ENCODE data around the gene S100A11.

S100A11 gene

DNA sequence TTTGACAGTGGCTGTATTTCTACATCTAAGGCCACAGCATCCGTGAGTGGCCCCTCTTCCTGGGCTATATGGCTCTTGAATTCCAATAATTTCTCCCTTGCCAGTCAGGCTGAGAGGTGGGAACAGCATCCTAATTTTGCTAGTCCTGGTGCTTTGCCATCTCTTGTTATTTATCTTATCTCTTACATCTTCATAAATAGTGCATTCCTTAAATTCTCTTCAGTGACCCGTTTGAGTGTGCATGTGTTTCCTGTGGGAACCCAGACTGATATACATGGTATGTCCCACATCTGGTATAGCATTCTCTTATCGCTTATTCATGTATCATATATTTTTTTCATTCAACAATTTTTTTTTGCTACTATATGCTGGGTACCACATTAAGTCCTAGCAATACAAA is 9.9 kb downstream of the S100A11 start:
- Mint-ChIP-seq H3K4me3 (no peak overlapping the region), H3K9me3 (ENCODE audit: low read depth) (no peaks in the 10 kb centered on the region), H3K27me3 (no peaks in the 10 kb centered on the region), H3K27ac (no peak overlapping the region), H3K4me1 (ENCODE audit: low read depth) (peaks cover 15% of the 10 kb centered on the region), H3K36me3 (peaks cover 5% of the 10 kb centered on the region)

DNA sequence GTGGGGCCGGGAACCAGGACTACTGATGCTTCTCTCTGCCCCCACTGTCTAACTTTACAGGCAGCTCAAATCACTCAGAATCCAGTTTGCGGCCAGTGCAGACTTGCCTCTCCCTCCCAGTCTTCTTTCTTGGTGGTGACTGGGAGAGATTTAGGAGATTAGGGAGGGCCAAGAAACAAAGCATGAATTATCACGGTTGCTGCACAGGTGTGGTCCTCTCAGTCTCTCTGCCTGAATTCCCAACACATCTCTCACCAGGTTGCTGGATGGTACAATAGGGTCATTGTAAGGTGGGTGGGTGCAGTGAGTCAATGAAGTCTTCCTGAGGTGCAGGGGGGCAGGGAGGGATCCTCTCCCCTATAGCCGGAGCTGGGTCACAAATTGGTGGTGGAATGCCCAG is 12.6 kb downstream of the S100A11 start:
- no peaks in the 10 kb centered on the region for H3K36me3 Mint-ChIP-seq

DNA sequence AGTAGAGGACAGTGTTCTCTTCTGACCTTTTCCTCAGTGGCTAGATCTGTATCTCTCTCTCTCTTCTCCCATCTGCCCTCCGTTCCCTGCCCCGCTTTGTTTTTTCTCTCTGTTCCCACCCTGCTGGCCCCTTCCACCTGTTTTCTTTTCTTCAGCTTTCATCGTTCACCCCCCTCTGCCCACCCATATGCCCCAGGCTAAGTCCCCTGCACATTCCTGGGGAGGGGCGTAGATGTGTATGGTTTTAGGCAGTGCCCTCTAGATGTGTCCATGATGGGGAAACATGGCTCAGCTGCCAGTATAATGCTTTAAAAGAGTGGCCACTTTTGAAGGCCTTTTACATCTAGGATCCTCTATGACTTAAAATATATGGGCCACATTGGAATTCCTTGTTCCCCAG is 13.6 kb downstream of the S100A11 start:
- Mint-ChIP-seq H3K9me3 (ENCODE audit: low read depth) (no peaks in the 10 kb centered on the region), H3K4me1 (ENCODE audit: low read depth) (no peaks in the 10 kb centered on the region), H3K4me3 (no peak overlapping the region), H3K36me3 (no peaks in the 10 kb centered on the region), H3K27me3 (no peaks in the 10 kb centered on the region), H3K27ac (no peak overlapping the region)

More for the DNA sequence above, 12.6 kb downstream of the S100A11 start:
- H3K4me3 Mint-ChIP-seq, result no peak overlapping the region
- no peaks in the 10 kb centered on the region for H3K9me3 Mint-ChIP-seq (ENCODE audit: low read depth)
- H3K4me1 Mint-ChIP-seq (ENCODE audit: low read depth), result peaks cover 7% of the 10 kb centered on the region
- no peaks in the 10 kb centered on the region for H3K27me3 Mint-ChIP-seq
- H3K27ac Mint-ChIP-seq, result no peak overlapping the region

- no peaks in the 10 kb centered on the region for H3K27me3 Mint-ChIP-seq
- H3K9me3 Mint-ChIP-seq (ENCODE audit: low read depth), result no peaks in the 10 kb centered on the region
- H3K4me3 Mint-ChIP-seq, result no peak overlapping the region
- no peak overlapping the region for H3K27ac Mint-ChIP-seq
- no peaks in the 10 kb centered on the region for H3K36me3 Mint-ChIP-seq
- H3K4me1 Mint-ChIP-seq (ENCODE audit: low read depth), result no peaks in the 10 kb centered on the region
Observed at GRCh38 chr1:152022474-152022873, 14.3 kb downstream of the S100A11 start.

DNA sequence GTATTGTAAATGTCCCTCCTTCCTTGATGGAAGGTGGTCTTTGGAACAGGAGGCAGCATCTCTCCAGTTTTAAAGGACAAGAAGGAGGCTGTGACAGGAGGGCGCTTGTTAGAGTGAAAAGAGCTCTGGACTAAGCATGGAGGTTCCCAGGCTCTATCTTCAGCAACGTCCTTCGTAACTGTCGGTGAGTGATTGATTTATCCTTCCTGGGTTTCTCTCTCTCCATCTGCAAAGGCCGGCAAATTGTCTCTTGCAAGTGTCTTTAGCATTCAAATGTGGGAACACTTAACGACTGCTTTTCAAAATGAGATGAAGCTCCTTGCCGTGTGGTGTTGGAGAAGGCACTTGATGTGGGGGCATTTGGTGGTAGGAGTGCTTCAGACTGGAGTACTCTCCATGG is 15.2 kb downstream of the S100A11 start:
- no peaks in the 10 kb centered on the region for H3K4me1 Mint-ChIP-seq (ENCODE audit: low read depth)
- H3K36me3 Mint-ChIP-seq, result no peaks in the 10 kb centered on the region
- H3K27me3 Mint-ChIP-seq, result no peaks in the 10 kb centered on the region
- H3K27ac Mint-ChIP-seq, result no peak overlapping the region
- H3K9me3 Mint-ChIP-seq (ENCODE audit: low read depth), result no peaks in the 10 kb centered on the region
- H3K4me3 Mint-ChIP-seq, result no peak overlapping the region

GRCh38 chr1:152020849-152021248 is 16.0 kb downstream of the S100A11 start:
- H3K27me3 Mint-ChIP-seq, result peaks cover under 1% of the 10 kb centered on the region
- no peak overlapping the region for H3K27ac Mint-ChIP-seq
- no peaks in the 10 kb centered on the region for H3K36me3 Mint-ChIP-seq

DNA sequence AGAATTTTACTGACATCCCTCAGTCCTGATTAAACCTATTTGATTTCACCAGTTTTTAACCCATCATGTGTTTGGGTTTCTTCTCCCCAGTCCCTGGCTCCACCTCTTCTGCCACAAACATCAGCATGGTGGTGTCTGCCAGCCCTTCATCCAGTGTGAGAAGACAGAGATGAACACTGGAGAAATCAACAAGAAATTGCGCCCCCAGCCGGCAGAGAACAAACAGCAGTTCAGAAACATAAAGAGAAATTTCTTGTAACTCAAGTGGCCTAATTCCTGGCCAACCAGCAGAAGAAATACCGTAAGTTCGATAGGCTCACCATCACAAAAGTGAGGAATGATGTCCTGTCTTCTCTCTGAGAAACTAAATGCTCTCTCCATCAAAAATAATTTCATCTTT is 18.3 kb downstream of the S100A11 start:
- Mint-ChIP-seq H3K9me3 (ENCODE audit: low read depth) (no peaks in the 10 kb centered on the region), H3K4me3 (no peak overlapping the region), H3K27me3 (peaks cover 3% of the 10 kb centered on the region), H3K36me3 (peaks cover 3% of the 10 kb centered on the region), H3K4me1 (ENCODE audit: low read depth) (peaks cover 2% of the 10 kb centered on the region), H3K27ac (no peak overlapping the region)

More at GRCh38 chr1:152020849-152021248, 16.0 kb downstream of the S100A11 start:
- no peak overlapping the region for H3K4me3 Mint-ChIP-seq
- no peaks in the 10 kb centered on the region for H3K4me1 Mint-ChIP-seq (ENCODE audit: low read depth)
- no peaks in the 10 kb centered on the region for H3K9me3 Mint-ChIP-seq (ENCODE audit: low read depth)

DNA sequence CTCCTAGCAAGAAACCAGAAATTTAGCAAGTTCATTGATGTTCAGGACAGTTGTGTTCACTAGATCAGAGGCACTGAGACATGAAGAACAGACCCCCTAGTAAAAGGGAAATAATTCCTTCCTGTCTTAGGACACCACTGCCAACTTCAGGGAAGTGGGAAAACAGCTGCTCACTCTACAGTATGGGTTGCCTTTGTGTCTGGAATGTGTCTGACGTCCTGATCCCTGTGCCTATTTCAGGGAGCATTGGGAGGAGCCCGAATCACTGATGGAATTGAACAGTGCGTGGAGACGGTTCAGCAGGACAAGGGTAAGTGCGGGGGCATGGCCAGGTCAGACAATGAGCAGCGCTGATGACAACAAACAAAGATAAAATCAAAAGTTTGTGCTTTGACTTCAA is 21.0 kb downstream of the S100A11 start:
- peaks cover 3% of the 10 kb centered on the region for H3K36me3 Mint-ChIP-seq
- H3K27ac Mint-ChIP-seq, result no peak overlapping the region

GRCh38 chr1:152014943-152015342 is 21.9 kb downstream of the S100A11 start:
- H3K4me3 Mint-ChIP-seq, result no peak overlapping the region
- H3K9me3 Mint-ChIP-seq (ENCODE audit: low read depth), result no peaks in the 10 kb centered on the region
- no peak overlapping the region for H3K27ac Mint-ChIP-seq
- peaks cover 3% of the 10 kb centered on the region for H3K27me3 Mint-ChIP-seq
- H3K36me3 Mint-ChIP-seq, result peaks cover 3% of the 10 kb centered on the region
- H3K4me1 Mint-ChIP-seq (ENCODE audit: low read depth), result peaks cover 3% of the 10 kb centered on the region

More for the DNA sequence above, 21.0 kb downstream of the S100A11 start:
- peaks cover 3% of the 10 kb centered on the region for H3K4me1 Mint-ChIP-seq (ENCODE audit: low read depth)
- H3K9me3 Mint-ChIP-seq (ENCODE audit: low read depth), result no peaks in the 10 kb centered on the region
- H3K27me3 Mint-ChIP-seq, result peaks cover 3% of the 10 kb centered on the region
- H3K4me3 Mint-ChIP-seq, result no peak overlapping the region

DNA sequence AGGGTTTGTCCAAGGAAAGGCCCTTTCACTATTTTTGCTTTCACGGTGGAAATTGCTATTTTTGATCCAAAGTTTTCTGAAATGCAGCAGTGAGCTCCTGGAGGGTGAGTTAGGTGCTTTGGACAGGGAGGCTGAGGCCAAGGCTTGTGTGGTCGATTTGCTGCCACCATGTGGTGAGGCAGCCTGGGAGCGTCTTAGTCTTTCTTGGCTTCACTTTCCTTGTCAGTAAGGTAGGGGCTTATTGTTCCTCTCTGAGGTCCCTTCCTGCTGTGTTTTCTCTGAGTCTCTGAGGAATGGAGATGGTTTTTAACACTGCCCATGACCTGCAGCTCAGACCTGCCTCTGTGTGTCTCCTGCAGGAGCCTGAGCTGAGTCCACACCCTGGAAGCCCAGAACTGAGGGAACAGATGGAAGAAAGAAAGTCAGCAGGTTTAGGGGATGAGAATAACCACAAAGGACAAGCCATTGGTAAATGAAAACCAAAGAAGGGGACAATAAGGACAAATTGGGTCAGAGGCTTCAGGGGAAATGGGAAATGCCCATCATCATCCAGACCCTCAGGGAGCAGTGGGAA is 23.1 kb downstream of the S100A11 start:
- Mint-ChIP-seq H3K9me3 (ENCODE audit: low read depth) (no peaks in the 10 kb centered on the region), H3K4me3 (no peak overlapping the region), H3K36me3 (peaks cover 3% of the 10 kb centered on the region), H3K27me3 (peaks cover 3% of the 10 kb centered on the region), H3K4me1 (ENCODE audit: low read depth) (peaks cover 3% of the 10 kb centered on the region), H3K27ac (no peak overlapping the region)

DNA sequence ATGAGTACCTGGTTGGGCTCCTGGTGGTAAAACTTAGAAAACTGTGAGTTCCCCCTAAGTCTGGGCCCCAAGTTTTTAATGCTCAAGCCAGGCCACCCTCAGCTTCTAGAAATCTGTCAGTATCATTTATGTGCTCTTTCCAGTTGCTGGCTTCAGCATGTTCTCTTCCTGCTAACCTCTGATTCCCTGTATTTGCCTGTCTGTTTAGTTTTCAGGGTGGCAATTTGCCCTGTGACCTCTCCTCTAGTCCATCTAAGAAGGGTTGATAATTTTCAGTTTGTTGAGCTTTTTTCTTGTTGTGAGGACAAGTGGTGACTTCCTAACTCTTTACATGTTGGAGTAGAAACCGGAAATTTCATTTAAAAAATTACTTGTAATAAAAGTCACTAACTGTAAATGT is 27.1 kb downstream of the S100A11 start:
- no peak overlapping the region for H3K27ac Mint-ChIP-seq
- H3K27me3 Mint-ChIP-seq, result peaks cover 2% of the 10 kb centered on the region
- H3K4me3 Mint-ChIP-seq, result no peak overlapping the region
- peaks cover 3% of the 10 kb centered on the region for H3K36me3 Mint-ChIP-seq
- peaks cover 3% of the 10 kb centered on the region for H3K4me1 Mint-ChIP-seq (ENCODE audit: low read depth)
- H3K9me3 Mint-ChIP-seq (ENCODE audit: low read depth), result no peaks in the 10 kb centered on the region

- peaks cover 2% of the 10 kb centered on the region for H3K4me1 Mint-ChIP-seq (ENCODE audit: low read depth)
- H3K36me3 Mint-ChIP-seq, result no peaks in the 10 kb centered on the region
- peaks cover 2% of the 10 kb centered on the region for H3K27me3 Mint-ChIP-seq
- no peaks in the 10 kb centered on the region for H3K9me3 Mint-ChIP-seq (ENCODE audit: low read depth)
- H3K4me3 Mint-ChIP-seq, result no peak overlapping the region
- no peak overlapping the region for H3K27ac Mint-ChIP-seq
Observed at GRCh38 chr1:152007047-152007446, 29.8 kb downstream of the S100A11 start.

DNA sequence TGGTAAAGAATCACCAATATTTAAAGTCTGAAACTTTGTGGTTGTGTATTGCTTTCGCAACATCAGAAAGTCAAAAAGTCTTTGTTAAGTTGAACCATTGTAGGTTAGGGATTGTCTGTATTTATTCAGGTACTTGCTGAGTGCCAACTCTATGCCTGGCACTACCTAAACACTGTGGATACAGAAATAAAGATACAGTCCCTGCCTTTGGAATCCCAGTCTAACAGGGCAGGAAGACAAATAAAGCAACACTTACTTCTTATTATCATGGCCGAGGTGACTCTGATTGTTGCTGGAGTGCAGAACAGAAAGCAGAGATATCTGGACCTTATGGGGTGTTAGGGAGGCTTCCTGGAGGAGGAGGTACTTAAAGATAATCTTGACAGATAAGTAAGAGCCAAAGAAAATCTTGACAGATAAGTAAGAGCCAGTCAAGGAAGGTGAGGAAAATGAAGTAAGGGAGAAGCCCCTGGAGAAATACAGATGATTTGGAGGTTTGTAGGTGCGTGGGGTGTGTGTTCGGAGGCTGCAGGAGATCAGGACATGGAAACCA is 31.4 kb downstream of the S100A11 start:
- Mint-ChIP-seq H3K36me3 (no peaks in the 10 kb centered on the region), H3K9me3 (ENCODE audit: low read depth) (no peaks in the 10 kb centered on the region), H3K27ac (no peak overlapping the region), H3K4me1 (ENCODE audit: low read depth) (peaks cover 2% of the 10 kb centered on the region), H3K27me3 (peaks cover 2% of the 10 kb centered on the region), H3K4me3 (no peak overlapping the region)

- Mint-ChIP-seq H3K4me3 (no peak overlapping the region), H3K27me3 (peaks cover 4% of the 10 kb centered on the region), H3K4me1 (ENCODE audit: low read depth) (peaks cover 2% of the 10 kb centered on the region), H3K27ac (no peak overlapping the region), H3K36me3 (no peaks in the 10 kb centered on the region), H3K9me3 (ENCODE audit: low read depth) (no peaks in the 10 kb centered on the region)
Observed at GRCh38 chr1:152003846-152004442, 32.9 kb downstream of the S100A11 start.

DNA sequence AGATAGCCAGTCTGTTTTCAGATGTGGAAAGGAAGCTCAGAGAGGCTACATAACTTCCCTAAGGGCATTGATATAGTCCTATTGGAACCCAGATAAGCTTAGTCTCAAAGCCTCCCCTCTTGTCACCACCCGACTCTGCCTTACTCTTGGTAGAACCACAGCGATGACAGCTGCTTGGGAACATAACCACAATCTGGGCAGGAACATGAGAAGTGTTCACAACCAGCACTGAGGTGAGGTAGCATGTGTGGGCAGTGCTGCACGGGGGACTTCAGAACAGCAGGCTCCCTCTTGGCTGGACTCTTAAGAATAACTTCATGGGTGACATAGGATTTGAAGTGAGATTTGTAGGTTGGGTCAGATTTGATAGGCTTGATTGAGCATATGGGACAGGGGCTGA is 33.8 kb downstream of the S100A11 start:
- Mint-ChIP-seq H3K4me1 (ENCODE audit: low read depth) (peaks cover 2% of the 10 kb centered on the region), H3K27ac (no peak overlapping the region), H3K36me3 (no peaks in the 10 kb centered on the region), H3K9me3 (ENCODE audit: low read depth) (no peaks in the 10 kb centered on the region), H3K27me3 (peaks cover 2% of the 10 kb centered on the region), H3K4me3 (no peak overlapping the region)
